Measurements from ENCODE around the gene RAD51B.

- no peak for TF ChIP-seq POLR2A (IDR thresholded peaks at IDR 0.05)
- no peak for TF ChIP-seq CTCF (IDR thresholded peaks at IDR 0.05)
- no peak for TF ChIP-seq POLR2AphosphoS5 (IDR thresholded peaks at IDR 0.05)
These were observed 135.7 kb downstream of the RAD51B start for GRCh38 chr14:67955261-67955660.

All from upper lobe of left lung (tissue), 4 donors.